Smooth muscle cell (in vitro differentiated cells): Measurements from ENCODE around the gene ELK4. TPM values are rescaled to one million over a fixed set of nuclear protein-coding genes. Genes with fewer than 3 reads are reported as not detected.

ENCODE experiments used
- DNase-seq: peaks from one replicate; lab custom pipeline; 2025; ENCODE audit not compliant: unreplicated experiment; lab: John Stamatoyannopoulos, UW
- H2AFZ ChIP-seq: fragments of 200-600 bp; sonication (generic); 2 replicates; pipeline ENCODE4 v1.6.0; 2016; ENCODE audit warnings: antibody characterized with exemption, low read depth, mild to moderate bottlenecking
- H3F3A ChIP-seq: fragments of 200-600 bp; sonication (generic); 2 replicates; pipeline ENCODE4 v1.6.0; 2017; ENCODE audit warnings: antibody characterized with exemption, low read depth
- H3K27ac ChIP-seq: fragments of 200-600 bp; sonication (generic); 2 replicates; pipeline ENCODE4 v1.5.1; 2016; ENCODE audit warnings: low read depth, mild to moderate bottlenecking
- H3K27me3 ChIP-seq: fragments of 200-600 bp; sonication (generic); 2 replicates; pipeline ENCODE4 v1.6.1; 2016; ENCODE audit warnings: low read depth, mild to moderate bottlenecking
- H3K36me3 ChIP-seq: fragments of 200-600 bp; sonication (generic); 2 replicates; pipeline ENCODE4 v1.5.1; 2016; ENCODE audit warnings: low read depth
- H3K4me1 ChIP-seq: fragments of 200-600 bp; sonication (generic); 2 replicates; pipeline ENCODE4 v1.5.1; 2016; ENCODE audit warnings: low read depth
- H3K4me2 ChIP-seq: fragments of 200-600 bp; sonication (generic); 2 replicates; pipeline ENCODE4 v1.6.0; 2016; ENCODE audit warnings: mild to moderate bottlenecking
- H3K4me3 ChIP-seq: fragments of 200-600 bp; sonication (generic); 2 replicates; pipeline ENCODE4 v1.5.1; 2016; ENCODE audit warnings: mild to moderate bottlenecking
- H3K79me2 ChIP-seq: fragments of 200-600 bp; sonication (generic); 2 replicates; pipeline ENCODE4 v1.6.0; 2016; ENCODE audit warnings: low read depth, mild to moderate bottlenecking
- H3K9ac ChIP-seq: fragments of 200-600 bp; sonication (generic); 2 replicates; pipeline ENCODE4 v1.6.0; 2016; ENCODE audit warnings: low read depth
- H3K9me3 ChIP-seq: fragments of 200-600 bp; sonication (generic); replicated peaks from 2 replicates; pipeline ENCODE4 v1.5.1; 2016; ENCODE audit warnings: low read depth
- H4K20me1 ChIP-seq: fragments of 200-600 bp; sonication (generic); 2 replicates; pipeline ENCODE4 v1.6.0; 2016; ENCODE audit warnings: low read depth
- CTCF ChIP-seq: fragments of 200-600 bp; sonication (generic); IDR thresholded peaks from 2 replicates; pipeline ENCODE4 v1.5.1; 2017; ENCODE audit warnings: borderline replicate concordance, mild to moderate bottlenecking, antibody characterized with exemption; ENCODE audit not compliant: insufficient read depth, poor library complexity, severe bottlenecking
- WGBS: methylation state at CpG from one replicate; pipeline ENCODE4 v1.1.7; 2016; ENCODE audit warnings: low lambda C conversion rate; 5-methylcytosine and 5-hydroxymethylcytosine counted together
- polyA plus RNA-seq: library from polyadenylated mRNA; unstranded; fragments of >200 nt; fragmentation: Nextera tagmentation; extraction: Ambion mirVana; gene quantifications from 2 replicates; pipeline ENCODE4 v1.2.1, GENCODE V29; 2016
- total RNA-seq: library from RNA; depleted of rRNA; stranded (reverse); fragments of >200 nt; gene quantifications from 2 replicates; pipeline ENCODE4 v1.2.3, GENCODE V29; 2014

ELK4 gene
- total and polyA plus RNA-seq, 2 experiments from 2014 or later = 3.7 to 15.5 TPM

- Histone ChIP-seq H3K9me3 (no peaks in the 10 kb centered on the region), H3F3A (no peaks in the 10 kb centered on the region), H3K4me1 (no peaks in the 10 kb centered on the region), H3K79me2 (no peaks in the 10 kb centered on the region), H3K27ac (no peak overlapping the region), H3K4me2 (no peak overlapping the region), H2AFZ (no peak overlapping the region), H3K9ac (no peak overlapping the region), H3K27me3 (peaks cover 88% of the 10 kb centered on the region), H3K36me3 (no peaks in the 10 kb centered on the region), H3K4me3 (no peak overlapping the region), H4K20me1 (no peaks in the 10 kb centered on the region)
- TF ChIP-seq CTCF = no peak
- DNase-seq = no peak
- 78% methylated on average over 6 of the region's 6 CpGs for WGBS
Observed at GRCh38 chr1:205567716-205568115, 64.1 kb downstream of the ELK4 start.

- no peaks in the 10 kb centered on the region for H3K79me2 ChIP-seq
- H3K9ac ChIP-seq = no peak overlapping the region
- TF ChIP-seq CTCF = no peak
- no peak overlapping the region for H3K4me2 ChIP-seq
- no peak overlapping the region for H2AFZ ChIP-seq
- H3K4me3 ChIP-seq = no peak overlapping the region
- H3K9me3 ChIP-seq = no peaks in the 10 kb centered on the region
- DNase-seq = no peak
- 75% methylated on average over 3 of the region's 3 CpGs for WGBS
- H3F3A ChIP-seq = no peaks in the 10 kb centered on the region
- no peaks in the 10 kb centered on the region for H3K4me1 ChIP-seq
- H3K27me3 ChIP-seq = peaks cover 72% of the 10 kb centered on the region
- H3K36me3 ChIP-seq = no peaks in the 10 kb centered on the region
- no peaks in the 10 kb centered on the region for H4K20me1 ChIP-seq
- no peak overlapping the region for H3K27ac ChIP-seq
Observed at GRCh38 chr1:205565799-205566198, 66.0 kb downstream of the ELK4 start.

- Histone ChIP-seq H3K4me2 (no peak overlapping the region), H3K9me3 (no peaks in the 10 kb centered on the region), H3F3A (no peaks in the 10 kb centered on the region), H4K20me1 (no peaks in the 10 kb centered on the region), H3K36me3 (no peaks in the 10 kb centered on the region), H2AFZ (no peak overlapping the region), H3K79me2 (no peaks in the 10 kb centered on the region), H3K27ac (no peak overlapping the region), H3K4me3 (no peak overlapping the region), H3K4me1 (no peaks in the 10 kb centered on the region), H3K9ac (no peak overlapping the region), H3K27me3 (peaks cover 54% of the 10 kb centered on the region)
- no peak for DNase-seq
- 75% methylated on average over 5 of the region's 5 CpGs for WGBS
- TF ChIP-seq CTCF = no peak
Observed at GRCh38 chr1:205563927-205564441, 67.8 kb downstream of the ELK4 start.

- WGBS = 95% methylated on average over 1 of the region's 1 CpG
- no peak overlapping the region for H3K4me2 ChIP-seq
- no peaks in the 10 kb centered on the region for H3K4me1 ChIP-seq
- no peaks in the 10 kb centered on the region for H3K9me3 ChIP-seq
- no peak for DNase-seq
- H3K36me3 ChIP-seq = no peaks in the 10 kb centered on the region
- no peaks in the 10 kb centered on the region for H3F3A ChIP-seq
- no peak for TF ChIP-seq CTCF
- H3K79me2 ChIP-seq = no peaks in the 10 kb centered on the region
- no peak overlapping the region for H3K27ac ChIP-seq
- no peak overlapping the region for H2AFZ ChIP-seq
- peaks cover 44% of the 10 kb centered on the region for H3K27me3 ChIP-seq
- H3K4me3 ChIP-seq = no peak overlapping the region
- no peaks in the 10 kb centered on the region for H4K20me1 ChIP-seq
- H3K9ac ChIP-seq = no peak overlapping the region
Observed at GRCh38 chr1:205561501-205562203, 70.2 kb downstream of the ELK4 start.
